ENCODE results near the gene HOXD8.

HOXD8 gene

DNA sequence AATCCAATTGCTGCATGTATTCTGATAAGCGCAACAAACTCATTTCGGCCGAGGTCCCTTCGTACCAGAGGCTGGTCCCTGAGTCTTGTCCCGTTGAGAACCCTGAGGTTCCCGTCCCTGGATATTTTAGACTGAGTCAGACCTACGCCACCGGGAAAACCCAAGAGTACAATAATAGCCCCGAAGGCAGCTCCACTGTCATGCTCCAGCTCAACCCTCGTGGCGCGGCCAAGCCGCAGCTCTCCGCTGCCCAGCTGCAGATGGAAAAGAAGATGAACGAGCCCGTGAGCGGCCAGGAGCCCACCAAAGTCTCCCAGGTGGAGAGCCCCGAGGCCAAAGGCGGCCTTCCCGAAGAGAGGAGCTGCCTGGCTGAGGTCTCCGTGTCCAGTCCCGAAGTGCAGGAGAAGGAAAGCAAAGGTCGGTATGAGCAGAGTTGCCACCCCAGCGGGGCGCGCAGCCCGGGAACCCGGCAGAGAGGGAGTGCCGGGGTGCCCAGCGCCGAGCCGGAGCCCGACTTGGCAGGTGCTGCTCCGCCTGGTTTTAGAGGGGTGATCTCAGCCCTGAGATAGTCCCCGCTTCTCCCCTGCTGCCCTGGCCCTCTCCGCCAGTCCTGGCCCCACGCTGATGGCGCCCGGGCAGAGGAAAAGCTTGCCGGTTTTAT lies 12.2 kb upstream of the HOXD8 start:
- no peak for DNase-seq

GRCh38 chr2:176117823-176118371 lies 11.6 kb upstream of the HOXD8 start:
- DNase-seq = no peak

- no peak for DNase-seq
Measured at GRCh38 chr2:176118601-176119339, 10.7 kb upstream of the HOXD8 start.

DNA sequence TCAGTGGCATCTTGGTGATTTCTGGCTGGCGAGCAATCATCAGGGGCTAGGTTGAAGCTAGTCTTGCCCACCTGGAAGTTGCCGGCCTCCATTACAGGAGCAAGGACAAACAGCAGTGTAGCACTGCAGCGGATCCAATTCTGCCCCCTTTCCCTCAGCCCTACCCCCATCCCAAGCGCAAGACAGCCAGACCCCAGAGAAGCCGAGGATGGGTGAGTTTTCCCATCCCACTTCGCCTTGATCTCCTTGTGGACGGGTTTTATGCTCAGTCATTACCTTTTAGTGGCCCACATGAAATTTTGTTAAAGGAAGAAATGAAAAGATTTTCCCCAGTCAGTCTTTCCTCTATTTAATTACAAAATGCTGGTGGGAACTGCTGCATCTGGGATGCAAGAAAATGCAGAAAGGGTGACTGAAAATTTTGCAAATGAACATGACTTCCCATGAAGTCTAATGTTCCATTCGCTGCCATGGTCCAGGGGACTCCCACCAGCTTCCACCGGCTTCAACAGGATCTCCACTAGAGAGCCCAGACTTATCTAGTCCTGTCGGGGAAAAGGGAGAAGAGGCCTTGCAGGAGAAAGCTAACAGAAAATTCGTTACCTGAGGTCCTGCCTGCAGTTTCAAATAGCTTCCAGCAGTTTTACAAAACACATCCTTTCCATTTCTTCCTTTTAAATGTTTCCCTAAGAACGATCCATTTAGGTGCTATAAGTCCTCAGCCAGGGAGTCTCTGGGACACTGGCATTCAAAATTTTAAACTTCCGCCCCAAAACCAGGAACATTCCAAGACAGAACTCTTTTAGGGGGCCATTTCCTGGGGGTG lies 8.9 kb upstream of the HOXD8 start:
- DNase-seq = no peak

DNA sequence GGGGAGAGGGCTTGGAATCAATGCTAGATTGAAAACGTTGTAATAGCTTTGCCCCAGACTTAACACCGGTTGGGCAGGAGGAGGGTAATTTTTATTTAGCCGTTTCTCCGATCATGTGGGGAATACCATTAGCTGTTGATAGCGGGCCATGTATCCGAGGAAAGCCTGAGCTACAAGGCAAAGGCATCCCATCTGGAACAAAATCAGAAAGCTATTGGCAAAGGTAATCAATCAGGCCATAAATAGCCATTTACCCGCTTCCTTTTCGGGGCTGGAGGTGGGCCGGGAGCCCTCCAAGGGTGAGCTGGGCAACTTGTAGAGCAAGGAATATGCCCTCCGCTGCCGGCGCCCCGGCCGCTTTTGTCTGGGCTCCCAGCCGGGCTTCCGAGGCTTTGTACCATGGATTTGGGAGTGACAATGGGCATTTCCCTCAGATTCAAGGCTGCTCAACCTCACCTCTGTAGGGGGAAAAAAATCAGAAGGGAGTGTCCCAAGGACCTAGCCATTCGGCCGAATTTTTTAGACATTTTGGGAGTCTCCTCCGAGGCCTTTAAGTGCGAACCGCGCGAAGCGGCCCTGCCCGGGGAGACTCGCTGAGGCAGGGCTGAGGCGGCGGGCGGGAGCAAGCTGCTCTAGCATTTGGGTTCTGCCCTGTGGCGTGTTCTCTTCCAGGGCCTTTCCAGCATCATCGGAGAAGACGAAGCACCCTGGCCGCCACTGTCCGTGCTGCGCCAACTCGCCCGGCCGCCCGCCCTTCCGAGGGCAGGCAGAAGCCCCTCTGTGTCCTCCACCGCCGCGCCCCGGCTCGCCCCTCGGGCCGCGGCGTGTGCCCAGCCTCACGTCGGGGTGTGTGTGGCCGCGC lies 8.1 kb upstream of the HOXD8 start:
- no peak for DNase-seq

GRCh38 chr2:176122052-176122682 lies 7.3 kb upstream of the HOXD8 start:
- no peak for DNase-seq

DNA sequence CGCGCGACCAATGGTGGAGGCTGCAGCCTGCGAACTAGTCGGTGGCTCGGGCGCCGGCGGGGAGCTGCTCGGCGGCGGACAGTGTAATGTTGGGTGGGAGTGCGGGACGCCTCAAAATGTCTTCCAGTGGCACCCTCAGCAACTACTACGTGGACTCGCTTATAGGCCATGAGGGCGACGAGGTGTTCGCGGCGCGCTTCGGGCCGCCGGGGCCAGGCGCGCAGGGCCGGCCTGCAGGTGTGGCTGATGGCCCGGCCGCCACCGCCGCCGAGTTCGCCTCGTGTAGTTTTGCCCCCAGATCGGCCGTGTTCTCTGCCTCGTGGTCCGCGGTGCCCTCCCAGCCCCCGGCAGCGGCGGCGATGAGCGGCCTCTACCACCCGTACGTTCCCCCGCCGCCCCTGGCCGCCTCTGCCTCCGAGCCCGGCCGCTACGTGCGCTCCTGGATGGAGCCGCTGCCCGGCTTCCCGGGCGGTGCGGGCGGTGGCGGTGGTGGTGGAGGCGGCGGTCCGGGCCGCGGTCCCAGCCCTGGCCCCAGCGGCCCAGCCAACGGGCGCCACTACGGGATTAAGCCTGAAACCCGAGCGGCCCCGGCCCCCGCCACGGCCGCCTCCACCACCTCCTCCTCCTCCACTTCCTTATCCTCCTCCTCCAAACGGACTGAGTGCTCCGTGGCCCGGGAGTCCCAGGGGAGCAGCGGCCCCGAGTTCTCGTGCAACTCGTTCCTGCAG lies 6.7 kb upstream of the HOXD8 start, which contains the start of gene HOXD9:
TSS of gene HOXD9 (plus strand) at position 37 of the 728 bp plus-strand sequence. CDS start at position 87, 50 bp downstream.
- no peak for DNase-seq

DNA sequence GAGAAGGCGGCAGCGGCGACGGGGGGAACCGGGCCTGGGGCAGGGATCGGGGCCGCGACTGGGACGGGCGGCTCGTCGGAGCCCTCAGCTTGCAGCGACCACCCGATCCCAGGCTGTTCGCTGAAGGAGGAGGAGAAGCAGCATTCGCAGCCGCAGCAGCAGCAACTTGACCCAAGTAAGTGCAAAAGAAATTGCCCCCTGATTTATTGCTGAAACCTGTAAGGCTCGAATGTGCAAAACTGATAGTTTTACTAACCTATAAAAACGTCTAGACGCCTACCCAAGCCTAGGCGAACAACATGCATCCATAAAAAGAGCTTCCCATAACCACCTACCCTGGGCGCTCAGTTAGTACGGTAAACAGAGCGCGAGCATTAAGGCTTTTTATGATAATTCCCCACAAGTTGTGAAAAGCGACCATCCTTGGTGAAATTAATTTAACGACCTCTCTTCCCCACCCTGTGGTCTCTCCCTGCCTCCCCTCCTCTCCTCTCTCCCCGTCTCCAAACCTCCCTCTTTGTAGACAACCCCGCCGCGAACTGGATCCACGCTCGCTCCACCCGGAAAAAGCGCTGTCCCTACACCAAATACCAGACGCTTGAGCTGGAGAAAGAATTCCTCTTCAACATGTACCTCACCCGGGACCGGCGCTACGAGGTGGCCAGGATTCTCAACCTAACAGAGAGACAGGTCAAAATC lies 5.9 kb upstream of the HOXD8 start:
- DNase-seq = no peak

- no peak for DNase-seq
Measured at GRCh38 chr2:176124110-176124946, 5.2 kb upstream of the HOXD8 start.

- DNase-seq = no peak
Measured at GRCh38 chr2:176124947-176125771, 4.3 kb upstream of the HOXD8 start.

DNA sequence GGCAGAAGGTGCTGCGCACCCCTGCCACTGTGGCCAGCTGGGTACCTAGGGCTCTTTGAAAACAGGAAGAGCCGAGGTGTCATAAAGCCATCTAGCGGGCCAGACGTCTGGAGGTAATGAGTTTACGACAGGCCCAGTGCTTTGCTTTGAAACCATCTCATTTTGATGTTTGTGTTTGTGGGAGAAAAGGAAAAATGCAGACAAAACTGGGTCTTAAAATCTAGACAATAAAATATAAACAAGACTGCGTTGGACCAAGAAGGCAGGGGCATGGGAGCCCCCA lies 3.8 kb upstream of the HOXD8 start:
- no peak for DNase-seq

DNA sequence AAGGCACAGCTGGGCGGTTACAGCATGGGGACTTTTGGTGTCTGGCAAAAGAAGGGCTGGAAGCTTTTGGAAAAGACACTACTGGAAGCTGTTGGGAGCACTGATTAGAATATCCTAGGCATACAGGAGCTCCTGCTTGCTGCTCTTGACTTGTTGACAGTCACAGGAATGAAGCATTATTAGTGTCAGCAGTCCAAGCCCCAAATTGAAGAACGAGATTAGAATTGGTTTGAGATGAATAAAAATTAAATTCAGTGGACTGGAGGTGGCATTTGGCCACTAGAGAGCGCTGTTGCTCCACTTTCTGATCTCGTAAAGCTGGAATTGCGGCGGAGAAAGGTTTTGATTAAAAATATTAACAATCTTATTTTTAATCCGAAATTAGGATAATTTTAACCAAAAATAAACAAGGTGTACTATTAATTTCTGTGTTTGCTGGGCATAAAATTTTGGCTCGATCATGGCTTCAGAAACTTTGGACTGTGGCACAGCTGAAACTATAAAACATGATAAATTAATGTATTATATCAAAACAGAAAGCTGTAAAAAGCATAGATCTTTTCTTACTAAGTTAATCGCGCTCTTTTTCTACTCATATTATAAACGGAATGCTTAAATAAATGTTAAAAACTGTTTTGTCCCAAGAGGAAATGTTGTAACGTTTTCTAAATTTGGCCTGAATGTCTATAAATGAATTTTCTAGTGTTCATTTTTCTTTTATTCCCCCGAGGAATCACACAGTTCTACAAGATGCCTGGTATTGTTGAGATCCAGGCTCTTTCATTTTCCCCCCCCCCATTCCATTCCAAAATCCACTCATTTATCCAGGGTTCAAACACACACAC lies 2.4 kb upstream of the HOXD8 start:
- peak; percentile 31 for DNase-seq

DNA sequence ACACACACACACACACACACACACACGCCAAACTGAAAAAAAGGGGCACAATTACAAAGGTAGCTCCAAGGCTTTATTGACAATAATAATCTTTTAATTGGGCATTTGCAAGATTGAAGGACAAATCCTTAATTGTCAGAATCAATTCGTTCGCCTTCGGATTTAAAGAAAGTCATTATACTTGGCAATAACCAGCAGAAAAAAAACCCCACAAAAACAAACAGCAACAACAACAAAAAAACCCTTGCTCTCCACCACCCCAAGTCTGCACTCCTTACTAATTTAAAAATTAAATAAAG lies 1.8 kb upstream of the HOXD8 start:
- DNase-seq = no peak

DNA sequence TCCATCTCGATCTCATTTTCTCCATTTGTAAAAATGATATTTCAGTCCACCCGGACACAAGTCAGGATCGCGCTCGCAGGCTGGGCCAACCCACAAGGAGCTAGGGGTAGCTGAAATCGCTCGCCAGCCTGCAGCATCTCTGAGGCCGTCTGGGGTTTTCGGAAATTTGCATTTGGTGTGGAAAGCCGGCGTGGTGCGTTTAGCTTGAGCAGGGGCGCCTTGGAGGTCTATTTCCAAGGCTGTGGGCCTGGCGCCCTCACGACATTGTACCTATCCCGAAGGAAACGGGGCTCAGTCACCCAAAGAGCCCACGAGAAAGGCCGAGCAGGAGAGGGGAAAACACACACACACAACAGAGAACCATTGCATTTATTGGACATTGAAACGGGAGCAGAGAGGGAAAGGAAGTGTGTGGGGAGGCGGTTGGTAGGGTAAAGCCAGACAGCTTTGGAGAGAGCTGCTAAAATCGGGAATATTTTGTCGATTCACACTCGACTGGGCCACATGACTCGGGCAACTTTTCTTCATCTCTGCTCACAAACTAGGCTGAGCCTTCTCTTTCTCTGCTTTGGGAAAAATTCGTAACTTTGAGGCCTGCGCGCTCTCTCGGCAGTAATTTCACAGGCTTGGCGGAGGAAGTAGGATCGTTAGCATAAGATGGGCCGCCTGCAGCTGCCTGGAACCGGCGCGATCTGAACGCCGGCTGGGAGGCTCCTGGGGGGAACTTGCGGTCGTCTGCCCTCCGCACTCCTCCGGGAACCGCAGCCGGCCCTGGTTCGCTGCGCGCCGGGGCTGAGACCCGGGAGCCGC lies 1.1 kb upstream of the HOXD8 start:
- no peak for DNase-seq

DNA sequence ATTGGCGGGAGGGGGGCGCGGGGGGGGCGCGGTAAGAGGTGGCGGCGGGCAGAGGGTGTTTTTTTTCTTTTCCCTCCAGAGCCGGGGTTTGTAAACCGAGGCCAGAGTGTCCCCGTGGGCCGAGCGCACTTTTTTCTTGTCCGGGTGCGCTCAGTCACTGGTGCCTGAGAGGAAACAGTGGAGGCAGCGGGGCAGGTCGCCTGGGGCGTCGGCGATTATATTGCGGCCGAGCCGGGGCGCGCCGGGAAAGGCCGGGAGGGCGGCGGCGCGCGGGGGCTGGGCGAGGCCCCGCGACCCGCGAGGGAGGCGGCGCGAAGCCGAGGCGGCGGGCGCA lies 275 bp downstream of the HOXD8 start:
- no peak for DNase-seq

- no peak for DNase-seq
Measured at GRCh38 chr2:176130147-176130956, 847 bp downstream of the HOXD8 start.
